NCI-H82 (cell line): ENCODE measurements around the gene TNK2.
"Not testable (repeated sequence)": the region's sequence is repeated elsewhere in the genome, so short reads cannot be mapped to it uniquely, and the experiment has no call there.

Experiments
- DNase-seq: peaks from one replicate; lab custom pipeline; 2025; lab: John Stamatoyannopoulos, UW

TNK2 gene

GRCh38 chr3:195821403-195822130 lies 86.8 kb downstream of the TNK2 start:
- no peak for DNase-seq

- no peak for DNase-seq
Observed at GRCh38 chr3:195820901-195821300, 87.5 kb downstream of the TNK2 start.

GRCh38 chr3:195820186-195820585 lies 88.2 kb downstream of the TNK2 start:
- no peak for DNase-seq

- DNase-seq = no peak
Observed at GRCh38 chr3:195818301-195818700, 90.0 kb downstream of the TNK2 start.

GRCh38 chr3:195817578-195818135 lies 90.7 kb downstream of the TNK2 start:
- no peak for DNase-seq

- not testable (repeated sequence) for DNase-seq
Observed at GRCh38 chr3:195816276-195816913, 92.0 kb downstream of the TNK2 start.

- no peak for DNase-seq
Observed at GRCh38 chr3:195815169-195815771, 93.1 kb downstream of the TNK2 start.

- DNase-seq = no peak
Observed at GRCh38 chr3:195813916-195814640, 94.3 kb downstream of the TNK2 start.
